Sigmoid colon (tissue), 7 donors: ENCODE measurements around the gene PMFBP1. TPM values are rescaled to one million over a fixed set of nuclear protein-coding genes. Genes with fewer than 3 reads are reported as not detected.

Experiments
- DNase-seq: peaks from one replicate; pipeline ENCODE4 v3.0.0-alpha.2; 2019
- H3K27ac ChIP-seq, 4 donors: fragments of 200-600 bp; sonication (generic); one replicate each; pipeline ENCODE4 v1.5.1; 2016 to 2019; ENCODE audit warnings: mild to moderate bottlenecking in 1 of 4
- H3K27me3 ChIP-seq, 3 donors: fragments of 200-600 bp; sonication (generic); one replicate each; pipeline ENCODE4 v1.5.1; 2019; ENCODE audit warnings: mild to moderate bottlenecking in 1 of 3
- H3K36me3 ChIP-seq, 4 donors: fragments of 200-600 bp; sonication (generic); one replicate each; pipeline ENCODE4 v1.5.1; 2016 to 2019
- H3K4me1 ChIP-seq, 4 donors: fragments of 200-600 bp; sonication (generic); one replicate each; pipeline ENCODE4 v1.5.1; 2017 to 2019
- H3K4me3 ChIP-seq, 4 donors: fragments of 200-600 bp; sonication (generic); one replicate each; pipeline ENCODE4 v1.5.1; 2017 to 2019; ENCODE audit warnings: mild to moderate bottlenecking in 2 of 4, moderate library complexity in 1 of 4
- H3K9me3 ChIP-seq, 4 donors: fragments of 200-600 bp in 3 of 4; sonication (generic) in 3 of 4; one replicate each; pipeline versions ENCODE4 v1.5.1 to v1.6.1; 2013 to 2019
- EP300 ChIP-seq, 4 donors: sonication (generic); formaldehyde crosslinking; IDR thresholded peaks; one replicate each; pipeline ENCODE4 v1.6.1; 2017; ENCODE audit warnings: antibody characterized with exemption in 4 of 4
- POLR2A ChIP-seq, 2 donors: fragments of 450-650 bp; IDR thresholded peaks; one replicate each; pipeline ENCODE4 v1.6.1; 2016; ENCODE audit warnings: antibody characterized with exemption in 2 of 2, mild to moderate bottlenecking in 2 of 2, moderate library complexity in 2 of 2
- POLR2AphosphoS5 ChIP-seq, 4 donors: sonication (generic); formaldehyde crosslinking; IDR thresholded peaks; one replicate each; pipeline ENCODE4 v1.6.1; 2017; ENCODE audit warnings: antibody characterized with exemption in 4 of 4
- WGBS, 2 donors: extraction: QIAGEN DNeasy Blood & Tissue Kit; methylation state at CpG; one replicate each; pipeline ENCODE4 v1.1.7; 2013; 5-methylcytosine and 5-hydroxymethylcytosine counted together
- intact Hi-C: fragments of 100-400 bp; cut with DNase I; formaldehyde crosslinking; loops from one replicate; pipeline ENCODE4 v1.15.1; 2023
- polyA plus RNA-seq, 3 donors: library from polyadenylated mRNA; stranded (reverse); fragments of 200-250 nt; gene quantifications; one replicate each; pipeline ENCODE4 v1.2.3, GENCODE V29; 2013
- total RNA-seq, 4 donors: library from RNA; depleted of rRNA; stranded (reverse); fragments of >200 nt; gene quantifications; one replicate each; pipeline ENCODE4 v1.1.0, GENCODE V29; 2016
- TF ChIP-seq, protein P1 (sequence below), 4 experiments: fragments of 450-650 bp in 3 of 4; fragments of 200-600 bp in 1 of 4; IDR thresholded peaks; one replicate each; pipeline ENCODE4 v1.5.1; 2016 to 2019; ENCODE audit warnings: antibody characterized with exemption in 4 of 4, mild to moderate bottlenecking in 3 of 4, moderate library complexity in 2 of 4
- donor health status: healthy with polysubstance abuse.
- donor health status: Bipolar disorder and iron deficiency.
- donor health status: healthy.

PMFBP1 gene
- total and polyA plus RNA-seq, 7 donors: 0.33 to 2.5 (median 0.82) TPM; not detected in 3

GRCh38 chr16:72169708-72170107 is 2.2 kb downstream of the PMFBP1 start:
- Histone ChIP-seq H3K27me3 (no peaks in the 10 kb centered on the region), H3K9me3 (peaks cover 0 to 1% (median 0%) of the 10 kb centered on the region in 4 donors), H3K36me3 (no peaks in the 10 kb centered on the region), H3K27ac (no peak overlapping the region), H3K4me3 (no peak overlapping the region), H3K4me1 (no peaks in the 10 kb centered on the region)
- WGBS, 2 donors: 27 to 60% methylated on average over 1 of the region's 1 CpG
- intact Hi-C loops: no loop called here
- TF ChIP-seq, protein P1, sequence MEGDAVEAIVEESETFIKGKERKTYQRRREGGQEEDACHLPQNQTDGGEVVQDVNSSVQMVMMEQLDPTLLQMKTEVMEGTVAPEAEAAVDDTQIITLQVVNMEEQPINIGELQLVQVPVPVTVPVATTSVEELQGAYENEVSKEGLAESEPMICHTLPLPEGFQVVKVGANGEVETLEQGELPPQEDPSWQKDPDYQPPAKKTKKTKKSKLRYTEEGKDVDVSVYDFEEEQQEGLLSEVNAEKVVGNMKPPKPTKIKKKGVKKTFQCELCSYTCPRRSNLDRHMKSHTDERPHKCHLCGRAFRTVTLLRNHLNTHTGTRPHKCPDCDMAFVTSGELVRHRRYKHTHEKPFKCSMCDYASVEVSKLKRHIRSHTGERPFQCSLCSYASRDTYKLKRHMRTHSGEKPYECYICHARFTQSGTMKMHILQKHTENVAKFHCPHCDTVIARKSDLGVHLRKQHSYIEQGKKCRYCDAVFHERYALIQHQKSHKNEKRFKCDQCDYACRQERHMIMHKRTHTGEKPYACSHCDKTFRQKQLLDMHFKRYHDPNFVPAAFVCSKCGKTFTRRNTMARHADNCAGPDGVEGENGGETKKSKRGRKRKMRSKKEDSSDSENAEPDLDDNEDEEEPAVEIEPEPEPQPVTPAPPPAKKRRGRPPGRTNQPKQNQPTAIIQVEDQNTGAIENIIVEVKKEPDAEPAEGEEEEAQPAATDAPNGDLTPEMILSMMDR (IDR thresholded peaks at IDR 0.05): no peak
- TF ChIP-seq POLR2AphosphoS5 (IDR thresholded peaks at IDR 0.05) (no peak), POLR2A (IDR thresholded peaks at IDR 0.05) (no peak), EP300 (IDR thresholded peaks at IDR 0.05) (no peak)
- DNase-seq: no peak

DNA sequence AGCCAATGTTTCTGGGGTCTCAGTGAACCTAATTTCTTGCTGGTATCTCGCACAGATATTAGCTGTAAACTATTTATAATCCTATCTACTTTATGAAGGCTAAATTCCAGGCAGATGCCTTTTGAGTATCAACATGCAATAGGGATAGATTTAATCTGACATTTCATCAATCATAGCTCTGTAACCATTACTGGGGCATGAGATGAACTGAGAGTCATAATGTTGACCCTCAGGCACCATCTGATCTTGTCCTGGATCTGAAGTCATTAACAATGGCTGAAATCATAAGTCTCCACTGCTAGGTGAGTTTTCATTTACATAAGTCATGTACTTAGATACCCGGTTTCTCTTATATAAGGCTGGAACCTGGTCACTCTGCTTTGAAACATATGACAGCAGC is 3.6 kb downstream of the PMFBP1 start:
- no peaks in the 10 kb centered on the region for H3K4me1 ChIP-seq
- no peak overlapping the region for H3K27ac ChIP-seq
- H3K4me3 ChIP-seq: no peak overlapping the region
- no peaks in the 10 kb centered on the region for H3K27me3 ChIP-seq
- intact Hi-C loops: no loop called here
- no peaks in the 10 kb centered on the region for H3K36me3 ChIP-seq
- no peak for DNase-seq
- 92 to 96% methylated on average over 2 of the region's 2 CpGs for WGBS, 2 donors
- TF ChIP-seq POLR2AphosphoS5 (IDR thresholded peaks at IDR 0.05) (no peak), POLR2A (IDR thresholded peaks at IDR 0.05) (no peak), EP300 (IDR thresholded peaks at IDR 0.05) (no peak)
- TF ChIP-seq, protein P1 (IDR thresholded peaks at IDR 0.05): no peak
- no peaks in the 10 kb centered on the region for H3K9me3 ChIP-seq

DNA sequence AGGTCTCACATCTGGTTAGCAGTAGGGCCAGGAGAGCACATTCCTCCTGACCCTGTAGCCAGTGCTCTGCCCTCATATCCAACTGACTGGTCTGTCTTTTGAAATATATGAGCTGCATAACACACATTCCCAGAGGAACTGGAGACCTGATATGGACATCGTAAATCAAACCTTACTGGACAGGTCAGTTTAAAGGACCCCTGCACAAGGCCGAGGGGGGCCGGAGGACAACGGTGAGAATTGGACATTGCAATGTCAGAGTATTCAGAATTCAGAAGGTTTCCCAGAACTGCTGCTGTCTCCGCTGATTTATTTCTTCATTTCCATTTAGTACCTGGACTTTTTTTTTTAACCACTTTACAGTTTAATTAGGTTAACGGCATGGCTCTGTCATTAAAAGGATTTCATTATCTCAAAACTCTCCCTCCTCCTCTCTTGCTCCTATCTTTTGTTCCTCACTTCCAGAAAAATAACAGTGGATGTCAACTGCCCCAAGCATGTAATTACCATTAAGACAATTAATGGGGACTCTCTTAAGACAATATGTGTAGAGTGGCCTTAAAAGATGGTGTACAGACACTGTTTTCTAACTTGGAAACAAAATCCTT is 4.9 kb downstream of the PMFBP1 start:
- no peaks in the 10 kb centered on the region for H3K36me3 ChIP-seq
- no peak for TF ChIP-seq POLR2AphosphoS5 (IDR thresholded peaks at IDR 0.05)
- TF ChIP-seq EP300 (IDR thresholded peaks at IDR 0.05): no peak
- H3K4me3 ChIP-seq: no peak overlapping the region
- intact Hi-C loops: no loop called here
- WGBS, 2 donors: 83 to 94% methylated on average over 6 of the region's 6 CpGs
- H3K27me3 ChIP-seq: no peaks in the 10 kb centered on the region
- H3K27ac ChIP-seq: no peak overlapping the region
- no peaks in the 10 kb centered on the region for H3K4me1 ChIP-seq
- no peak for DNase-seq
- H3K9me3 ChIP-seq: no peaks in the 10 kb centered on the region

GRCh38 chr16:72166151-72166550 is 5.8 kb downstream of the PMFBP1 start:
- Histone ChIP-seq H3K27ac (no peak overlapping the region), H3K4me3 (no peak overlapping the region), H3K9me3 (no peaks in the 10 kb centered on the region), H3K27me3 (no peaks in the 10 kb centered on the region), H3K4me1 (no peaks in the 10 kb centered on the region), H3K36me3 (no peaks in the 10 kb centered on the region)
- WGBS, 2 donors: 90 to 94% methylated on average over 2 of the region's 2 CpGs
- intact Hi-C loops: no loop called here
- TF ChIP-seq, protein P1 (IDR thresholded peaks at IDR 0.05): no peak
- TF ChIP-seq POLR2A (IDR thresholded peaks at IDR 0.05): no peak
- TF ChIP-seq POLR2AphosphoS5 (IDR thresholded peaks at IDR 0.05): no peak
- TF ChIP-seq EP300 (IDR thresholded peaks at IDR 0.05): no peak
- no peak for DNase-seq

GRCh38 chr16:72164691-72165090 is 7.3 kb downstream of the PMFBP1 start:
- no peak for DNase-seq
- intact Hi-C loops: no loop called here
- Histone ChIP-seq H3K27me3 (no peaks in the 10 kb centered on the region), H3K4me1 (no peaks in the 10 kb centered on the region), H3K27ac (no peak overlapping the region), H3K36me3 (no peaks in the 10 kb centered on the region), H3K4me3 (no peak overlapping the region), H3K9me3 (no peaks in the 10 kb centered on the region)
- no peak for TF ChIP-seq POLR2A (IDR thresholded peaks at IDR 0.05)
- TF ChIP-seq POLR2AphosphoS5 (IDR thresholded peaks at IDR 0.05): no peak
- no peak for TF ChIP-seq EP300 (IDR thresholded peaks at IDR 0.05)
- TF ChIP-seq, protein P1 (IDR thresholded peaks at IDR 0.05): no peak
- 75 to 84% methylated on average over 5 of the region's 5 CpGs for WGBS, 2 donors
